GM21360 (cell line): Measurements from ENCODE around the gene SLC9A2.

ENCODE experiments used
- ATAC-seq: cut with Tn5 transposase; IDR thresholded peaks from one replicate; pipeline ENCODE4 v1.9.1; 2021; ENCODE audit warnings: mild to moderate bottlenecking, moderate library complexity; ENCODE audit not compliant: unreplicated experiment

The SLC9A2 gene

DNA sequence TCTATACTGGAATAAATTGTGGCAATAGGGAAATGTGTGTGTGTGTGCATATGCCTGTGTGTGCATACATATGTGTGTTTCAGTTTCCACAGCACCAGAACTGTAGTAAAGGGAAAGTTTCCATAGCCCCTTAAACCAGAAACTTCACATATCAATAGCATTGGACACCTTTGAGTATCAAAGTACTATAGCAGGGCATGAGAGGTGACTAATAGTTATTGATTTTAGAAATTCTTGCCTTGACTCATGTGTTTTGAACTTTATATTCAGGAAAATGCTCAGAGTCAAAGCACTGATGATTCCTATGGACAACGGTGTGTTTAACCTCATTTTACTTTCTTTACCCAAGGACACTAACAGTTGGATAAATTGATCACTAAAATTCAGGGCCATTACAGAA lies 50.0 kb downstream of the SLC9A2 start:
- ATAC-seq = no peak

DNA sequence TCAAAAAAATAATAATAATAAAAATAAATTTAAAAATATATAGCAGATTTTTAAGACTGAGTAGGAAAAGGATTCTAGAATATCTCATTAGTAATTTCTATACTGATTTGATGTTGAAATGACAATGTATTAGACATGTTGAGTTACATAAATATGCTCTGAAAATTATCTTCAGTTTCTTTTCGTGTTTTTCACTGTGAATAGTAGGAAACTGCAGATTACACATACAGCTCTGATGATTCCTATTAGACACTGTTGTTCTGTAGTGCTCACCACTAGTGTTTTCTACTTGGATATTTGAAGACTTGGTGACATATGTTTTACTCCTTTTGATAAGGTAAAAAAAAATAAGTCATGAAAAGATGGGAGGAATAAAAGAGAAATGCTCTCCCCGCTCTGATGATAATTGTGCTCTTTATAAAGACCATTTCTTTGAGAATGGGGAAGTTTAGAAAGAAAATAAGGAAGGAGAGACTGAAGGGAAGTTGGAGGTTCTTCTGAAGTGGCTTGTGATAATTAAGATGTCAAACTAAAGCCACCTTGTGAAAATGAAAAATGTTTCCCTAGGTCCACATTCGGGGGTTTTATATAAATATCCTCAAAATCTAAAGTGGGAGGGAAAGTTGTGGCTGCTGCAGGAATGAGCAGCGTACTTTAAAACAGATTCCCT lies 52.9 kb downstream of the SLC9A2 start:
- ATAC-seq = no peak

DNA sequence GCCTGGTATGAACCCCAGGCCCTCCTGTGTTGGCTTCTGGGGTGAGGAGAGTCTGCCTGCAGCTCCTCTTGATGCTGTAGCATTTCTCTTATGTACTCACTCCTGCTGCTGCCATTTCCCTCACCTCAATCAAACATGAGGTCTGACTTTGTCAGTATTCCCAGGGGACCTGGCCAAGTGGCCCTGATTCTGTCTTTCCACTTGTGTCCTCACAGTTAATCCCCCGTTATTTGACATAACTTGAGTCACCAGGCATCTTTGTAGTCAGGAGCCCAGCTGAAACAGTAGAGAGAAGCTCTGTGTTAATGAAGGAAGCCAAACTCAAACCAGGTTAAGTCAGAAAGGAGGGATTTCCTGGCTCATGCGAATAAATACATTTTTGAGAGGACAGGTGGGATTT lies 55.0 kb downstream of the SLC9A2 start:
- no peak for ATAC-seq

DNA sequence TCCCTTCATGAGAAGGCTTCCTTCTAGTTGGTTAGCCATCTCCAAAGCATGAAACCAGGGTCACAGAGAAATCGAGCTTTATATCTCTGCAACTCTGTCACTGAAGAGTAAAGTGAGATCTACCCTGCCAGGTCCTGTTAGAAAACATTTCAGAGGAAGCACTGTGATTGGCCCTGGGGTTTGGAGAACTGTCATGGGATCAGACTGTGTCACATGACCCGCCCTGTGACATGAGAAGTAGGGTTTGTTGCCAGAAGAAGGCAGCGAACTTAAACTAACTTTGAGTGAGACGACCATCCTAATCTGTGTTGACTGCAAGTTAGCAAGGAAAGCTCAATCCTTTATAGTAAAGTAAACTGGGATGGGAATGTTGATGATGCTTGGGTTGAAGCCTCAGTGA lies 55.5 kb downstream of the SLC9A2 start:
- ATAC-seq = no peak

DNA sequence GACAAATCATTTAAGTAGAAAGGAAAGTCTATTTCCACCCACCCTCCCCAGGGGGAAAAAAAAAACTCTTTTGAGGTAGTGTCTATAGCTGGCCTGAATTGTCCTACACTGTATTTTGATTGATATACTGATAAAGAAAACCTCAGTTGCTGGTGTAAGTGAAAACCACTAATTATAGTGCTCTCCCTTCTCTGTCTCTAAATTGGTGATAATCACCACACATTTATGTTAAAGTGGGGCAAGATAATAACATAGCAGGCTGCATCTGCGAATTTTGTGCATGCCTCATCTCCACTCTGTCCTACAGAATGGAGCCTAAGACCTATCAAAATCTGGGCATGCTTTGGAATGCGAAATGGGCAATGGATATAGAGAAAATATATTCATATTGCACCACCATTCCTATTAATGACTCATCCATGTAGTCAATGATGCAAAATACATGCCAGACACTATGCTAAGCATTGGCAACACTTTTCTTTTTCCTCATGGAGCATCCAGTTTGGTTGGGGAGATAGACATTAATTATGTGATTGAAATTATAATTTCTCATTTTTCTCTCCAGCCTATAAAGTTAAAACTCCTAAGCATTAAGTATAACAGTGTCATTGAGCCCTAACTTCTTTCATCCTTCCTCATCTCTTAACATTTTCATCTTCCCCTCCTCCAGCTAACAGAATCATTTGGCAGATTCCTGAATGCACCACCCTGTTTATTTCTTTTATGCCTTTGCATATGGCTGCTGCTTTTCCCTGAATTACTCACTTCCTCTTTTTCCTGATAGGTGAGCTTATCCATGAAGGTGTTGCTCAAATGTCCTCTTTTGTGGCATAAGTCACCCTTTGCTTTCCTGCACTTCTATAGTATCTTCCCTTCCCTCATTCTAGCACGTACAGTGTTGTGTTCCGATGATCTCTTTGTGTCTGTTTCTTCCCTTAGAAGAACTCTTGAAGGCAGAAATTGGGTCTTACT lies 58.2 kb downstream of the SLC9A2 start:
- no peak for ATAC-seq

DNA sequence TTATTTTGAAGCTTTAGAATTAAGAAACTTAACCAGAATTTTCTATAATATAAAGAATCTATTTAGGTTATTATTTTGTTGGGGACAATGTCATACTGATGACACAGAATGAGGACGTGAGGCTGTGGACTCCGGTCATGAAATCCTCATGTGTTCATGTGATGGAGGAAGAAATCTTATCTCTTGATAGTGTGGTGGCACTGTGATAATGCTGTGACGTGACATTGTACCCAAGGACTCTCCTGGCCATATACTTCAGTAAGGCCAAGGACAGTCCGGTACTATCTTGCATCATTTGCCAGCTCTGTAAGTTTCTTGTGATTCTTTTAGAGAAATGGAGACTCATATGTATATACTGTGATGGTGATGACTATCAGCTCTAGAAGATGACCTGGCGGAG lies 59.1 kb downstream of the SLC9A2 start:
- no peak for ATAC-seq

DNA sequence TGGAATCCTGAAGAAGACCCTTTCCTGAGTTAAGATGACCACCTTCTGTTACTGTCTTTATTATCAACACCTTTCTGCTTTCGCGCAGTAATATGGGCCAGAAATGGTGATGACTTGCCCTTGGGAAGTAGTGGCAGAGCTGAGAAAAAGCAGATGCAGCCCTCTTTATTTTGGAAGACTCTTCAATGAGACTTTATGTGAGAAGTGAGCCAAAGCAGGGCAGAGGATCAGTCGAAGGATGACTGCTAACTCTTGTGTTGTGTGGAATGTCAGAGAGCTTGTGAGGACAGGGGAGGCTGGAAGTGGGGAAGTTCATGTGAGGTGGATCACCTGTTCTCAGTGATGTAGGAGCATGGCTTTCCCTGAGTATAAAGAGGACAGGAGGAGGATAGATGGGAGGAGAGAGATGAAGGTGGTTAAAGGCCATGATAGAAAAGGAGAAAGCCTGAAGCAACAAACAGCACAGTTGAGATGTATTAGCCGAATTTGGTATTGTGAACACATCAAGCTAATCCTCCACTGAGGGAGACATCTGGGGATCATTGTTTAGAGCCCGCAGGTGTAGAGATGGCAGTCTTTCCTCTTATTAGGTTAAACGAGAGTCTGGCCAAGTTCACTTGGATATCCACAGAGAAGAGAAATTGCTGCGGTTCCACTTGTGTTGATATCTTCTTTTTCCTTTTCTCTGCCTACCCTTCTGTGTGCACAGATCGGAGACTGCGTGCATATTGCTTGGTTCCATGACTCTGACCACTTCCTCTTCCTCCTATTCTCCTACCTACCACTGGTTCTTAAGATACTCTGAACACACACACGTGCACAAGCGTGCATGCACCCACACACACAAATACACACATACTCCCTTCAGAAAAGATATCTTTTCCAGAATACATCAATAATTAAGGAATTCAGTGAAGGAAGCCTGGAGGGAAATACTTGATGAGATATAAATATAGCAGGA lies 67.4 kb downstream of the SLC9A2 start:
- peak; percentile 94 for ATAC-seq

DNA sequence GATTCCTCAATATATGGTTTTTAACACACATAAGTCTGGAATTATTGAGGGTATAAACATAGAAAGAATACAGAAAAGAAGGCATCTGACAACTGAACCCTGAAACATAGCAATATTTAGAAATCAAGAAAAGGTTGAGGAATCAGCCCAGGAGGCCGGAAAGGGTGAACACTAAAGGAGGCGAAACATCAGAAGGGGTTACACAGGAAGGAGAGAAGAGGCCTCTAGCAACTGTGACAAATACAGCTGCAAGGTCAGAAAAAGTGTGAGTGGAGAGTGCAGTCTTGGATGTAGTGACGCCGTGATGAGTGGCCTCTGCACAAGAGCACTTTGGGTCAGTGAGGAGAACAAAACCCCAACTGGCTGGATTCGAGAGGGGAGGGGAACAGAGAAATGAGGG lies 70.7 kb downstream of the SLC9A2 start:
- ATAC-seq = no peak

DNA sequence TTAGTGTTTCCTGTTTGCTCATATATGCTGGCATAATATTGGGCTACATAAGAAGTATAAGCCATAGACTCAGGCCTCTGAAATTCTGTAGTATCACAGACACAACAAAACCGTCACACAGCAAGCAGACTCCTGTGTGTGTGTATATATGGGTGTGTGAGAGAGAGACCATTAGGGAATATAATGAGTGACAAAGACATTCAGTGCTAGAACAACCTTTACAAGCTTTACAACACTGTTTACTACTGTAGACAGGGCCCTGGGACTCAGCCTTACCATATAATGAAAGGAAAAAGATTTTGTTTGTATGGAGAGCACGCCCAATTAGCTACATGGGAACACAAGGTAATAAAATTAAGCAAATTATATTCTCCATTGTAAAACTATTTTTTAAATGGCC lies 77.1 kb downstream of the SLC9A2 start:
- no peak for ATAC-seq

DNA sequence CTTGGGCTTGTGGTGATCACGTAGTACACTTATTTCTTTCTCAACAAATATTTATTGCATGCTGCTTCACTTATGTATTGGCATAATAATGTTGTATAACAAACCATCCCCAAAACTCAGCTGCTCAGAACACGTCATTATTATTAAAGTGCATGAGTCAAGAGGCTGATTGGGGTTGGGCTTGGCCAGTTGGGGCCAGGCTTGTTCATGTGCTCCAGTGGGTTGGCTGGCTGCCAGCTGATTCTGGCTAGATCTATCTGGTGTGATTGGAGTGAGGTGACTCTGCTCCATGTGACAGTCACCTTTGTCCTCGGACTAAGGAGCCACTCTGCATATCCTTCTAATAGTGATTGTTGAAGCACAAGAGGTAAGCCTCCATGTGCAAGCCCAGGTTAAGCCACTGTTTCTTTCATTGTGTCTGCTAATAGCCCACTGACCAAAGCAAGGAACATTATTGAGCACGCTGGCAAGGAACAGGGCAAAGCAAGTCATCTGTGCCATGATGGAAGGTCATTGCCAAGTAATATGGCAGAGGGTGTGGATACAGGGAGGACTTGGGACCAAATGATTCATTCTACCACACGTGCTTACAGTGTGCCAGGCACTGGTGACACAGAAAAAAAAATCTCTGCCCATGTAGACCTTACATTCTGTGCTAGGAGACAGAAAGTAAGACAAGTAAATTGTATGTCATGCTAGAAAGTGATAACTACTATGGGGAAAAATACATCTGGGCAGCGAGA lies 79.2 kb downstream of the SLC9A2 start:
- no peak for ATAC-seq

DNA sequence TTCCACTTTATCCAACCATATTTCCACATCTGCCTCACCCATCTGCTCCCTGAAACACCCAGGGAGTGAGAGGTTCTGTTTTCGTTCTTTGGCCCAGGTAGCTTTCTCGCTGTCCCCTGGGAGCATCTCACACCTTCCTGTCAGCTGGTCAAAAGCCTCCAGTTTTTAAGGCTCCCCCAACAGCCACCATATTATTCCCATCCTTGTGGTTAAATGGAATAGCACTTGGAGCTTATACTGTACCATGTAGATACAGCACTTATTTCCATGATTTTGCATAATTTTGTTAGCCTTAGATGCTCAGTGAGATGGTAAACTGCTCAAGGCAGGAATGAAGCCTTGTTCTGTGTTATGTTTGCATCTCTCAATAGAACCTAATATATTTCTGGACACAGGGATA lies 84.0 kb downstream of the SLC9A2 start:
- ATAC-seq = no peak

DNA sequence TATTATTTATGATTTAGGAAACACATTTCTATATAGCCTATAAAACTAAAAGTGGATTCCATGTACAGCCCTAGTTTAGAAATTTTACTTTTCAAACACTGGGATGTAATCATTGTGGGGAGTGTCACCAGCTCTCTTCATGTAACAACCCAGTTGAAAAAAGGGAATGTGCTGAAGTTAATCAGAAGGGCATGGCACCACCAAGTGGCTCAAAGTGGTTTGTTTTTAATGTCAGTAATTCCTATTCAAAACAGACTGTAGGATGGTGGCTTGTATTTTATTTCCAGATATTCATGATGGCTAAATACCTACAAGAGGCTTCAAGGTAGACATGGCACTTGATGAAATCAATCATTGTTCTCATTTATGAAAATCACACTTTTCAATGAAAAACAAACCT lies 84.4 kb downstream of the SLC9A2 start:
- no peak for ATAC-seq

DNA sequence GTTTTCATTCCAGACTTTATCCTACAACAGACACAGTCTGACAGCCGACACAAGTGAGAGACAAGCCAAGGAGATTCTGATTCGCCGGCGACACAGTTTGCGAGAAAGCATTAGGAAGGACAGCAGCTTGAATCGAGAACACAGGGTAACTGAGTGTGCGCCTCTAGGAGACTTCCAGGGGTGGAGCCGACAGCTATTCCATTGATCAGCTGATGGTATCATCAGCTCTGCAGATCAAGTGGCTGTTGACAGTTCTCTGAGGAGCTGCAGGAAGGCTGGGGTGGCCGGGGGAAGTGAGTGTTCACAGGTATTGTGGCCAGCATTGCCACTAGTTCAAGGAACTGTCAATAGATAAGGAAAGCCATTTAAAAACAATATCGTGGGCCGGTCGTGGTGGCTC lies 85.2 kb downstream of the SLC9A2 start:
- ATAC-seq = no peak

DNA sequence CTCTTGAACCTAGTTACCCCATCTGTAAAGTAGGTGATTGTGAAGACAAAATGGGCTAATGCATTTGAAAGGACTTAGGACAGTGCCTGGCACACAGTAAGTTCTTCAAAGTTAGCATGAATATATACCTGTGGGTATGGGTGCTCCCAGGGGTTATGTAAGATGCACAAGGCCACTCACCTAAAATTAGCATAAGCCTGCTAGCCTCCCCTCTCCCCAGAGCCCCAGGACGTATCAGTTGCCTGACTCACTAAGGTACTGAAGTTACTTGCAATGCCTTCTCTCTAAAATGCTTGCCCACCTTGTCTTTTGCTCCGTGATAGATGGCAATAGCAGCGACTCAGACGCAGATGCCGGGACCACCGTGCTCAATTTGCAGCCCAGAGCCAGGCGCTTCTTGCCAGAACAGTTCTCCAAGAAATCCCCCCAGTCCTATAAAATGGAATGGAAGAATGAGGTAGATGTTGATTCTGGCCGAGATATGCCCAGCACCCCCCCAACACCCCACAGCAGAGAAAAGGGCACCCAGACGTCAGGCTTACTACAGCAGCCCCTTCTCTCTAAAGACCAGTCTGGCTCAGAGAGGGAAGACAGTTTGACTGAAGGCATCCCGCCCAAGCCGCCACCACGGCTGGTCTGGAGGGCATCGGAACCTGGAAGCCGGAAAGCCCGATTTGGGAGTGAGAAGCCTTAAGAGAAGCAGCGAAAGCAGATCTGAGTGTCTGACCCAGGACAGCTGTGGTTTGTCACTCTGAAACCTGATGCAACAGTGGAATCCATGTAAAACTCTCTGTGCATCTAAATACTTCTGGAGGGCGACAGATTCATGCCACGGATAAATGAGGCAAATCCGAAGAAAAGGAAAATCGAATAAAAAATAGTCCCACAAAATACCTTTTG lies 88.7 kb downstream of the SLC9A2 start:
- ATAC-seq = no peak

DNA sequence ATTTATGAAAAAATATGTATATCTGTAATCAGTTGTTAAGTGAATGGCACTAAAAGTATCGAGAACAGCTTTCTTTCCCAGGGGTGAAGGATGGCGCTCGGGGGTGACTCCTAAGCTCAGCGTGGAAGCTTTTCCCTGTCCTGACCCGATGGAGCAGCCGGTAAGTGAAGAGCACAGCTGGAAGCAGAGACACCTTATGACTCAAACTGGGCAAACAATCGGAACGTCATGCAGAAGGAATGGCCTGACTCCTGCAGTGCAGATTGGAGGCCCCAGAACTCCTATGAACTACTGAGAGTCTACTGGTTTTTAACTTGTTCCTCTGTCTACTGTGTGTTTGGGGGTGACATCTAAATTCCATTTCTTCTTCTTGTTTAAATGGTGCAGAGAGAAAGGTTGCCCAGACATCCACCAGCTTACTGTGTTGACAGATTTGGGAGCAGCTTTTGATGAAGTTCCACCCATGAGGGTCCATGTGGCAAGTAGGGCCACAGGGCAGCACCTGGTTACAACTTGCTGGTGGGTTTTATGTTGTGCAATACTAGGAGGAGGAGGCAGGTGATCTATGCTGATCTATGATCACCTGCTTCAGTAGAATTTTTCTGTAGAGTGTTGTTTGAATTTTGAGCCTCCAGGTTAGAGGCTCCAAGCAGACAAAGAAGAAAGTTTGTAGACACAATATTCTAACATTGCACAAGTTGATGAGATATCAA lies 89.7 kb downstream of the SLC9A2 start:
- no peak for ATAC-seq

DNA sequence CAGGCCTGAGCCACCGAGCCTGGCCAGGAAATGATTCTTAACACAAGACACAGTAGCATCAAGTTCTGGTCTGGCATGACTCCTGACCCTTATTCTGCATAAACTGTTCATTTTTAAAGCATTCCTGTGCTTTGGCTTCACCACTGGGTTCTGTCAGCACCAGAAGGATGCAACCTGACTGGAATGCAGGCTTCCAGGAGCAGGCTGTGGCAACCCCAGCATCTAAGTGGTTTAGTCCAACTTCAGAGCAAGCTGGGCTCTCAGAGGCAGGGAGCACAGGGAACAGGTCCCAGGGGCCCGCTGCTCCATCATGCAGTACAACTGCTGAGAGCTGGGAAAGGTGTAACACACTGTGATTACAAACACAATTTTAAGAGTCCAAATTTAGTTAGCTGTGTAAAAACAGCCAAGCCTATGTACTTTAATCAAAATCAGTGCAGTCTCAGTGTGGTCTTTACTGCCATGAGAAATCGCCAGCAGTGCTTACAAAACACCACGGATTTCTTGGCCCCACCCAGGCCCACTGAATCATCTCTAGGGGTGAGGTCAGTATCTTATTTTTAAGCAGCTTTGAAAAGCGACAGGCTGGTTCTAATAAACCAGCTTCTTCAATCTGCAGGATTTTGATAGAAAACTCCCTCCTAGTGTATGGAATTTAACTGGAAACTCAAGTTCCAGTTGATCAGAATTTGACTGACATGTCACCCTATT lies 98.1 kb downstream of the SLC9A2 start:
- ATAC-seq = no peak

DNA sequence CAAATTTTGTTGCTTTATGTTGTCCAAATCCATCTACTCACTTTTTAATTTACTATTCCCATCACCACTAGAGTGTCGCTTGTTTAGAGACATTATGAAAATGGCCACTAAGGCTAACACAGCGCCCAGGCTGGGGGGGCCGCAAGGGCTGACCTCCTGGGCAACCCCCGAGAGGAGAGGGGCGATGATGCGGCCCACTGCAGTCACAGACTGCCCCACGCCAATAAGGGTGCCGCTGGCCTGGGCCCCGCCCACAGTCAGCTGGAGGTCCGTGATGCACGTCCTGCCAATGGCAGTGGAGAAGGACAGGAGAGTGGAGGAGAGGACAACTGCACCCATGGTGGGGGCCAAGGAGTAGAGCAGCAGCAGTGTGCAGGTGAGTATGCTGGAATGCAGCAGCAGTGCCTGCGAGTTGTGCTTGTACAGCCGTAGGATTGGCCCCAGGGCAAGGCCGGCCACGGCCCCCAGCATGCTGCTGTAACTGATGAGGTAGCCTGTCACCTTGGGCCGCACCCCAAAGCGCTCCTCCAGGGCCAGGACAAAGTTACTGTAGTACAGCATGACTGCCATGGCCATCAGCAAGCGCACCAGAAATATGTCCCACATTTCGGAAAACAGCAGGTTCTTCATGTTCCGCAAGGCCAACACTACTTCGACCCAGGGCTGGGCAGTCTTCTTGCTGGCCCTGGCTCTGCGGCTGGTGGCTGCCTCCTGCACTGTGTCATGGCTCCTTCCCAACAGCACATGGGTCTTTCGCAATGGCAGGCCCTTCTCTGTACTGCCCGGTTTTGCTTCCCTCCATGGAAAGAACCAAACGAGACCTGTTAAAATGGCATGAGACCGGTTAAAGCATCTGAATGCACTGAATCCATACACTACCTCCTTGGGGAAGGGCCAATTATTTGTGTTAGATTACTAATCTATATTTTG lies 99.3 kb downstream of the SLC9A2 start:
- no peak for ATAC-seq
